CD8-positive, alpha-beta memory T cell (primary cell): ENCODE measurements around the gene PAFAH1B2. TPM values are rescaled to one million over a fixed set of nuclear protein-coding genes. Genes with fewer than 3 reads are reported as not detected.
"Not testable (repeated sequence)": the region's sequence is repeated elsewhere in the genome, so short reads cannot be mapped to it uniquely, and the experiment has no call there.

Source experiments
- CTCF ChIA-PET: fragments of 350-600 bp; sonication (Branson Sonifier 250); formaldehyde crosslinking; loops from one replicate; lab custom pipeline; 2021; ENCODE audit warnings: antibody characterized with exemption; lab: Charles Lee
- POLR2A ChIA-PET: fragments of 350-600 bp; sonication (Branson Sonifier 250); formaldehyde crosslinking; loops from one replicate; lab custom pipeline; 2021; ENCODE audit warnings: antibody characterized with exemption; lab: Charles Lee
- DNase-seq, 5 donors: peaks; one replicate each; pipeline versions ENCODE4 v3.0.0 to v3.0.0-alpha.2; 2020 to 2022; ENCODE audit warnings: mixed read lengths in 1 of 5
- H3K27ac ChIP-seq: one replicate; pipeline ENCODE4 v1.7.0; 2013; ENCODE audit warnings: low read depth, mild to moderate bottlenecking, low read length, moderate library complexity
- H3K27me3 ChIP-seq: 2 replicates; pipeline ENCODE4 v1.7.0; 2013; ENCODE audit warnings: low read length, mild to moderate bottlenecking; ENCODE audit not compliant: insufficient read depth, poor library complexity, severe bottlenecking
- H3K36me3 ChIP-seq: 2 replicates; pipeline ENCODE4 v1.7.0; 2013; ENCODE audit warnings: mild to moderate bottlenecking, low read length, moderate library complexity; ENCODE audit not compliant: insufficient read depth
- H3K4me1 ChIP-seq: 2 replicates; pipeline ENCODE4 v1.7.0; 2013; ENCODE audit warnings: mild to moderate bottlenecking, low read length, moderate library complexity; ENCODE audit not compliant: insufficient read depth
- H3K4me3 ChIP-seq: 2 replicates; pipeline ENCODE4 v1.7.0; 2013; ENCODE audit warnings: mild to moderate bottlenecking, low read length
- H3K9me3 ChIP-seq: 2 replicates; pipeline ENCODE4 v1.7.0; 2013; ENCODE audit warnings: mild to moderate bottlenecking, low read length
- H3K27ac Mint-ChIP-seq, 8 donors: one replicate each; pipeline ENCODE4 v1.8.0; 2020 to 2021; ENCODE audit warnings: mixed read lengths in 8 of 8, mild to moderate bottlenecking in 6 of 8, inconsistent platforms in 3 of 8, moderate library complexity in 3 of 8
- H3K27me3 Mint-ChIP-seq, 2 donors: one replicate each; pipeline ENCODE4 v1.8.0; 2020 to 2021; ENCODE audit warnings: mixed read lengths in 2 of 2, mild to moderate bottlenecking in 1 of 2, moderate library complexity in 1 of 2
- H3K36me3 Mint-ChIP-seq, 3 donors: one replicate each; pipeline ENCODE4 v1.8.0; 2020 to 2021; ENCODE audit warnings: mixed read lengths in 3 of 3, inconsistent platforms in 1 of 3, mild to moderate bottlenecking in 1 of 3
- H3K4me1 Mint-ChIP-seq, 3 donors: one replicate each; pipeline ENCODE4 v1.8.0; 2020 to 2021; ENCODE audit warnings: mixed read lengths in 3 of 3, inconsistent platforms in 1 of 3, mild to moderate bottlenecking in 1 of 3
- H3K4me3 Mint-ChIP-seq, 7 donors: one replicate each; pipeline ENCODE4 v1.8.0; 2020 to 2021; ENCODE audit warnings: mixed read lengths in 7 of 7, mild to moderate bottlenecking in 6 of 7, moderate library complexity in 4 of 7, inconsistent platforms in 2 of 7
- H3K9me3 Mint-ChIP-seq, 5 donors: one replicate each; pipeline ENCODE4 v1.8.0; 2020 to 2022; ENCODE audit warnings: mixed read lengths in 5 of 5, mild to moderate bottlenecking in 3 of 5, moderate library complexity in 2 of 5, inconsistent platforms in 1 of 5
- polyA plus RNA-seq: library from polyadenylated mRNA; unstranded; fragments of 300-500 nt; fragmentation: Illumina TruSeq; gene quantifications from one replicate; pipeline ENCODE4 v1.2.3, GENCODE V29; 2021
- total RNA-seq, 2 experiments: library from RNA; stranded (reverse); gene quantifications; one replicate each; pipeline ENCODE4 v1.2.3, GENCODE V29; 2021

PAFAH1B2 gene
- total and polyA plus RNA-seq, 3 experiments from 2014 or later = 15.9 to 84.5 (median 79.5) TPM

GRCh38 chr11:117200813-117201657 lies 56.9 kb downstream of the PAFAH1B2 start:
- peaks cover 0 to 10% (median 4%) of the 10 kb centered on the region in 3 donors for H3K4me1 Mint-ChIP-seq
- H3K4me3 Mint-ChIP-seq = no peak overlapping the region
- H3K4me3 ChIP-seq = no peak overlapping the region
- CTCF ChIA-PET = no interaction called here
- no peaks in the 10 kb centered on the region for H3K36me3 ChIP-seq
- H3K27ac Mint-ChIP-seq = peak overlapping the region in 7 of 8 donors; percentile 8 to 76 (median 62)
- no peaks in the 10 kb centered on the region for H3K9me3 ChIP-seq
- H3K27me3 ChIP-seq = no peaks in the 10 kb centered on the region
- POLR2A ChIA-PET = no interaction called here
- no peaks in the 10 kb centered on the region for H3K9me3 Mint-ChIP-seq
- H3K27ac ChIP-seq = no peak overlapping the region
- H3K36me3 Mint-ChIP-seq = peaks cover 0 to 44% (median under 1%) of the 10 kb centered on the region in 3 donors
- DNase-seq = no peak
- no peaks in the 10 kb centered on the region for H3K27me3 Mint-ChIP-seq
- no peaks in the 10 kb centered on the region for H3K4me1 ChIP-seq

- peaks cover 0 to 46% (median 2%) of the 10 kb centered on the region in 3 donors for H3K36me3 Mint-ChIP-seq
- no peak for DNase-seq
- CTCF ChIA-PET = interaction anchor here (2.6 kb wide), 1 partner anchor 25 kb away, joined by 6 read pairs; no protein-coding TSS in a partner anchor
- POLR2A ChIA-PET = no interaction called here
- no peak overlapping the region for H3K27ac ChIP-seq
- H3K27me3 Mint-ChIP-seq = no peaks in the 10 kb centered on the region
- H3K36me3 ChIP-seq = no peaks in the 10 kb centered on the region
- peak overlapping the region in 2 of 8 donors; percentile 17 to 64 for H3K27ac Mint-ChIP-seq
- peaks cover 0 to 10% (median 4%) of the 10 kb centered on the region in 3 donors for H3K4me1 Mint-ChIP-seq
- no peaks in the 10 kb centered on the region for H3K27me3 ChIP-seq
- no peak overlapping the region for H3K4me3 ChIP-seq
- no peaks in the 10 kb centered on the region for H3K4me1 ChIP-seq
- H3K9me3 Mint-ChIP-seq = no peaks in the 10 kb centered on the region
- H3K4me3 Mint-ChIP-seq = no peak overlapping the region
- H3K9me3 ChIP-seq = no peaks in the 10 kb centered on the region
Observed at GRCh38 chr11:117201658-117202305, 57.7 kb downstream of the PAFAH1B2 start.

GRCh38 chr11:117202386-117203068 lies 58.4 kb downstream of the PAFAH1B2 start:
- Histone ChIP-seq H3K27me3 (no peaks in the 10 kb centered on the region), H3K27ac (no peak overlapping the region), H3K4me3 (no peak overlapping the region), H3K4me1 (no peaks in the 10 kb centered on the region), H3K36me3 (no peaks in the 10 kb centered on the region), H3K9me3 (no peaks in the 10 kb centered on the region)
- Mint-ChIP-seq H3K4me3 (no peak overlapping the region), H3K4me1 (peaks cover 0 to 10% (median 4%) of the 10 kb centered on the region in 3 donors), H3K9me3 (no peaks in the 10 kb centered on the region), H3K27ac (peak overlapping the region in 4 of 8 donors; percentile 4 to 64 (median 30)), H3K27me3 (no peaks in the 10 kb centered on the region), H3K36me3 (peaks cover 0 to 45% (median 2%) of the 10 kb centered on the region in 3 donors)
- ChIA-PET CTCF (interaction anchor here (2.6 kb wide), 1 partner anchor 24 kb away, joined by 6 read pairs; no protein-coding TSS in a partner anchor), POLR2A (no interaction called here)
- no peak for DNase-seq

GRCh38 chr11:117203069-117203407 lies 59.0 kb downstream of the PAFAH1B2 start:
- no peak for DNase-seq
- no peaks in the 10 kb centered on the region for H3K27me3 ChIP-seq
- ChIA-PET CTCF (interaction anchor here (2.6 kb wide), 1 partner anchor 24 kb away, joined by 6 read pairs; no protein-coding TSS in a partner anchor), POLR2A (no interaction called here)
- no peaks in the 10 kb centered on the region for H3K36me3 ChIP-seq
- Mint-ChIP-seq H3K27me3 (no peaks in the 10 kb centered on the region), H3K4me3 (peak overlapping the region in 1 of 7 donors; percentile 9), H3K9me3 (no peaks in the 10 kb centered on the region), H3K36me3 (peaks cover 0 to 43% (median 2%) of the 10 kb centered on the region in 3 donors), H3K27ac (peak overlapping the region in 4 of 8 donors; percentile 9 to 91 (median 54)), H3K4me1 (peaks cover 0 to 10% (median 4%) of the 10 kb centered on the region in 3 donors)
- no peaks in the 10 kb centered on the region for H3K4me1 ChIP-seq
- H3K4me3 ChIP-seq = no peak overlapping the region
- no peak overlapping the region for H3K27ac ChIP-seq
- no peaks in the 10 kb centered on the region for H3K9me3 ChIP-seq

- no peak overlapping the region for H3K4me3 ChIP-seq
- no peak overlapping the region for H3K27ac ChIP-seq
- Mint-ChIP-seq H3K36me3 (peaks cover 0 to 47% (median 2%) of the 10 kb centered on the region in 3 donors), H3K4me1 (peaks cover 0 to 6% (median 4%) of the 10 kb centered on the region in 3 donors), H3K27me3 (no peaks in the 10 kb centered on the region), H3K4me3 (no peak overlapping the region), H3K27ac (peak overlapping the region in 6 of 8 donors; percentile 12 to 84 (median 53)), H3K9me3 (no peaks in the 10 kb centered on the region)
- POLR2A ChIA-PET = no interaction called here
- H3K27me3 ChIP-seq = no peaks in the 10 kb centered on the region
- no peaks in the 10 kb centered on the region for H3K36me3 ChIP-seq
- no peak for DNase-seq
- CTCF ChIA-PET = interaction anchor here (2.6 kb wide), 1 partner anchor 22 kb away, joined by 6 read pairs; no protein-coding TSS in a partner anchor
- H3K4me1 ChIP-seq = no peaks in the 10 kb centered on the region
- no peaks in the 10 kb centered on the region for H3K9me3 ChIP-seq
Observed at GRCh38 chr11:117204283-117205080, 60.4 kb downstream of the PAFAH1B2 start.

GRCh38 chr11:117205211-117205818 lies 61.2 kb downstream of the PAFAH1B2 start:
- no peaks in the 10 kb centered on the region for H3K4me1 ChIP-seq
- H3K36me3 ChIP-seq = no peaks in the 10 kb centered on the region
- H3K4me3 ChIP-seq = no peak overlapping the region
- no peaks in the 10 kb centered on the region for H3K9me3 ChIP-seq
- Mint-ChIP-seq H3K27ac (peak overlapping the region in 3 of 8 donors; percentile 38 to 77 (median 55)), H3K4me3 (no peak overlapping the region), H3K4me1 (peaks cover 0 to 6% (median 4%) of the 10 kb centered on the region in 3 donors), H3K9me3 (no peaks in the 10 kb centered on the region), H3K27me3 (no peaks in the 10 kb centered on the region), H3K36me3 (peaks cover 0 to 51% (median 5%) of the 10 kb centered on the region in 3 donors)
- ChIA-PET CTCF (no interaction called here), POLR2A (no interaction called here)
- DNase-seq = no peak
- H3K27ac ChIP-seq = no peak overlapping the region
- no peaks in the 10 kb centered on the region for H3K27me3 ChIP-seq

- H3K4me1 ChIP-seq, H3K4me3 Mint-ChIP-seq, H3K9me3 Mint-ChIP-seq, DNase-seq, H3K27ac ChIP-seq, H3K4me1 Mint-ChIP-seq, H3K36me3 ChIP-seq, H3K4me3 ChIP-seq, H3K27me3 Mint-ChIP-seq, H3K9me3 ChIP-seq, POLR2A ChIA-PET, CTCF ChIA-PET, H3K27me3 ChIP-seq: not testable (repeated sequence)
- peak overlapping the region in 4 of 8 donors; percentile 50 to 80 (median 62) for H3K27ac Mint-ChIP-seq
- peaks cover 0 to 55% (median 5%) of the 10 kb centered on the region in 3 donors for H3K36me3 Mint-ChIP-seq
Observed at GRCh38 chr11:117206111-117206510, 62.0 kb downstream of the PAFAH1B2 start.
